Measurements from ENCODE around the gene YKT6.

YKT6 gene

GRCh38 chr7:44232901-44233715 lies 32.3 kb downstream of the YKT6 start:
- no peak for DNase-seq (ENCODE audit: low read depth)

DNA sequence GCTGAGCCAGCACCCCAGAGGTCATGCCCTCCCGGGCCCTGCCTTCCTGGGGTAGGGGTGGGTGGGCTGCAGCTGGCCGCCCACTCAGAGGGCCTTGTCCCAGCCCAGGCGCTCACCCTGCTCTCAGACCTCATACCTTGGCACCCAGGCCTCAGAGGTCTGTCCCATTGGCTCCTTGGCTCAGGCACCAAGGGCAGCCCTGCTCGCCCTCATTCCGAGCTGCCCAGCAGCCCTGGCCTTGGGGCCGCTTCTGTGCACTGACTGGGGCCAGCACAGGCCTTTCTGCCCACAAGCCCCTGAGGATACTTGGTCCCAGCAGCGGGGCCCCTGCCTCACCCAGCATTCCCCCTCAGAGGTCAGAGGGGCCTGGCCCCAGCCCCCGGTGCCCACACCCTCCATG lies 34.3 kb downstream of the YKT6 start:
- no peak for DNase-seq (ENCODE audit: low read depth)

GRCh38 chr7:44235582-44236332 lies 35.0 kb downstream of the YKT6 start:
- no peak for DNase-seq (ENCODE audit: low read depth)

DNA sequence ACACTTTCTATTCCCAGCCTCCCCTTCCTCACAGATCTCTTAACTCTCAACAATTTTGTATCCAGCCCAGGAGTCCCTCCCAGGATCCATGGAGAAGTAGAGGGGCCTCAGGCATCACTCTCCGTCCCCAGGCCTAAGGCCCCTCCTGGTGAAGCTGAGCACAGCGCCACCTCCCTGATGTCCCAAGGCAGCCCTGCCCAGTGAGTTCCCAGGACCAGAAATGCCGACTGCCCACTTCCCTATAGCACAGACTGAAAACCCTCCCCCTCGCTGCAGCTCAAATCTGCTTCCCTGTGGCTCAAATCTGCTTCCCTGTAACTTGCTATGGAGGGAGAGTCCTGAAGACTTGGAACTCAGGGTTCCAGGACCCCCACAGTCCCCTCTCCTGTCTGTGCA lies 35.6 kb downstream of the YKT6 start:
- no peak for DNase-seq (ENCODE audit: low read depth)

GRCh38 chr7:44237696-44238095 lies 36.9 kb downstream of the YKT6 start:
- DNase-seq (ENCODE audit: low read depth): no peak

DNA sequence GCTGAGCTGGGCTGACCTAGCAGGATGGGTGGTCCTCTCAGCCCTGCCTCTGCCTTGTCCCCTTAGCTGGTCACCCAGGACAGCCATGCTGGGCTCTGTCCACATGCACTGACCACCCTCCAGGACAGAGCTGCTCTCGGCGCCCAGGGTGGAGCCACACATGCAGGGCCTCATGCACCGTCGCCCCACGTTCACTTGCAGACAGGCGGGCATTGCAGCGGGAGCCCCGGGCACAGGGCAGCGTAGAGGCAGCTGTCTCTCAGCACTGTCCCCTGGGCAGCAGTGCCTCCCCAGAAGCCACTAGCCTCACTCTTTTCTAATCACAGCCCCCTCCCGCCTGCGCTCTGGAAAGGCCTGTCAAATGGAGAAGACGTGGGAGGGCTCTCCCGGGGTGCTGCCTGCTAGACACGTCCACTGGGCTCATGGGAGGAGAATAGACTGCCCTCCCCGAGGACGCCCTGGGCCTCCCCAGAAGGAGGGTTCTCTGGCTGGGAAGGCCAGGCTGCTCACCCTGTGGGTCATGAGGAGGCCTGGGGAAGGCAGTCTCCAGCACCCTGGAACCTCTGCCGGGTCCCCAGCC lies 37.4 kb downstream of the YKT6 start:
- no peak for DNase-seq (ENCODE audit: low read depth)

GRCh38 chr7:44239361-44239760 lies 38.6 kb downstream of the YKT6 start:
- no peak for DNase-seq (ENCODE audit: low read depth)

DNA sequence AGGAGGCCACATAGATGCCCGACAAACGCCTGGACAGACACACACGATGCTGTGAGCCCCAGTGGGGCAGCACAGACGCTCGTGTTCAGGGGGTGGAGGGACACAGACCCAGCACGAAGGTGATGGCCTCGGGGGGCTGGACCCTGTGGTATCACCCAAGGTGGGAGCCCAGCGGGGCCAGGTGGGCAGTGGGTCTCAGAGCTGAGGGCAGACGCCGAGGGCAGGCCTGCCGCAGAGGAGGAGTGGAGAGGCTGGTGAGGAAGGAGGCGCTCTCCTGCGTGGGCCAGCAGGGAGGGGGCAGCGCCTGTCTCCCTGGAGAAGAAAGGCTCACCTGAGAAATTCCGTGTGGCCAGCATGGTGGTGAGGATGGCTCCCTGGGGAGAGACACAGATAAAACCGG lies 39.6 kb downstream of the YKT6 start:
- no peak for DNase-seq (ENCODE audit: low read depth)

- DNase-seq (ENCODE audit: low read depth): peak; percentile 25
These were observed 40.3 kb downstream of the YKT6 start for GRCh38 chr7:44240983-44241510.

DNA sequence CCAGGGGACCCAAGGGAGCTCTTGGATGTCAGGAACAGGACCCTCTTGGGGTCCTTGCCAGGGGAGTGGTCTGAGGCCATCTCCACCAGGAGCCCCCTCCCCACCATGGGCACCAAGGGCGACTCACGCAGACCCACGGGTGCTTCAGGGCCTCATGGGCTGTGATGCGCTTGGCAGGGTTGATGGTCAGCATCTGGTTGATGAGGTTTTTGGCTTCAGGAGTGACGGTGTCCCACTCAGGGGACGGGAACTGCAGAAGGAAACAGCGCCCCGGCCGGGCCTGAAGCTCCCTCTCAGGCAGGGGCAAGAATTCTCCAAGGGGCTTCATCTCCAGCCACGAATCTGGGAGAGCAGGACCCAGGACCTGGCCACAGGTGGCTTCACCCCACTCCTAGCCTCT lies 41.3 kb downstream of the YKT6 start:
- no peak for DNase-seq (ENCODE audit: low read depth)

GRCh38 chr7:44244282-44244681 lies 43.5 kb downstream of the YKT6 start:
- DNase-seq (ENCODE audit: low read depth): no peak

DNA sequence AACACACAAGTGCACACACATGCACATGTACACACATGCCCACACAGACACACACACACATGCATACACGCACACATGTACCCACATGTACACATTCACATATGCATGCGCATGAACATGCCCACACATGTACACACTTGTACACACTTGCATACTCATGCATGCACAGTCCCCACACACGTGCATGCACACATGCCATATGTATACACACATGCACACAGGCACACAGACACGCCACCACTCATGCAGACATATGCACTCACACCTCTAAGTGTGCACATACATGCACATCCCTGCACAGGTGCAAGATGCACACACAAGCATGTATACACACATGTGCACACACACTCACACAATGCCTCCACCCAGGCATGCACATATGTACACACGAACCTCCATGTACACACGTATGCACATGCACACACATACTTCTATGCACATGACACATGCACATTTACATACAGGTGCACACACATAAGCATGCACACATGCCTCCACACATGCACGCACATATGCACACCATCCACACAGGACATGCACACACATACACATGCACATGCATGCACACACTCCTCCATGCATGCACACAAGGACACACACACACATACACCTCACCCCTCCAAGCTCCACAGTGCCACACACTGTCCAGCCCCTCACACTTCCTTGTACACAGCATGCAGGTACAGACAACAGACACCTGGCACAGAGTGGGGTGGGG lies 45.8 kb downstream of the YKT6 start:
- no peak for DNase-seq (ENCODE audit: low read depth)

DNA sequence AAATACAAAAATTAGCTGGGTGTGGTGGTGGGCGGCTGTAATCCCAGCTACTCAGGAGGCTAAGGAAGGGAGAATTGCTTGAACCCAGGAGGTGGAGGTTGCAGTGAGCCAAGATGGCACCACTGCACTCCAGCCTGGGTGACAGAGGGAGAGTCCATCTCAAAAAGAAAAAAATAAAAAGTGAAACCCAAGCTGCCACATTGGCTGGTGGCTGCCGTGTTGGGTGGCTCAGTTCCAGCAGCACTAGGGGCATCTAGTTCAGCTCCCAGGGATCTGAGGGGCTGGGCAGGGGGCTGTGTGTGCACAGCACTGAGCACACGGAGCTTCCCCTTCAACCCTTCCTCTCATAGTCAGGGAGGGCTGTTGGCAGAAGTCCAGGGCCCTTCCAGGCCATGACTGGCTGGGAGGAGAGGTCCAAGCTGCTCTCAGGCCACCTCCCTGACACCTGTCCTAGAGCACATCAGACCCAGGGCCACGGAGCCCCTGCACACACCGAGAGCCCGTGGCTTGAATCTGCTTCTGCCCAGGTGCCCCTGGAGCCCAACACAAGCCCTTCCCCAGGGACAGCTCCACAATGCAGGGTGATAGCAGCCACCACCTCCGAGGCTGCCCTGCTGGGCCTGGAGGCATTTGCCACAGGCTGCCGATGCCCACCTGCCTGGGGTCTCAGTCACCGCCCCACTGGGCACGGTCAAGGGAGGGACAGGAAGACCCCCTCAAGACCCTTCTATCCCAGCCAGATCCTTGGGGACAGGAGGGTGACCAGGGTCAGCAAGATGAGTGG lies 47.3 kb downstream of the YKT6 start:
- DNase-seq (ENCODE audit: low read depth): no peak

- DNase-seq (ENCODE audit: low read depth): no peak
These were observed 49.0 kb downstream of the YKT6 start for GRCh38 chr7:44249639-44250234.

GRCh38 chr7:44251269-44251668 lies 50.5 kb downstream of the YKT6 start:
- no peak for DNase-seq (ENCODE audit: low read depth)

DNA sequence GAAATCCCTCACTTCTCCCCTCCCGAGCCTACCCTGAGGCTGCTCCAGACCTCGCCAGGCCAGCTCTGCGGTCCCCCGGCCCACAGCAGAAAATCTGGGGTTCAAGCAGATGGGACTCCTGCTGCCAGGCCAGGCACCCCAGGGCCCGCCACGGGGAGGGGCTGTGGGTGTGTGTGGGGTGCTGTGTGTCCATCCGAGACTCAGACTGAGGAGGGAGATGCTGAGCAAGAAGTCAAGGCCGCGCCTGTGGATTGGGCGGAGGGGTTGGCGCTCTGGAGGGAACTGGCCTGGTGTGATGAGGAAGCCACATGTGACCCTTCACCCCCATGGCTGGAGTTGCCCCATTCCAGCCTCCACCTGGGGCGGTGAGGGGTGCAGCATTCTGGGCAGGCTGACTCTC lies 51.1 kb downstream of the YKT6 start:
- DNase-seq (ENCODE audit: low read depth): no peak

DNA sequence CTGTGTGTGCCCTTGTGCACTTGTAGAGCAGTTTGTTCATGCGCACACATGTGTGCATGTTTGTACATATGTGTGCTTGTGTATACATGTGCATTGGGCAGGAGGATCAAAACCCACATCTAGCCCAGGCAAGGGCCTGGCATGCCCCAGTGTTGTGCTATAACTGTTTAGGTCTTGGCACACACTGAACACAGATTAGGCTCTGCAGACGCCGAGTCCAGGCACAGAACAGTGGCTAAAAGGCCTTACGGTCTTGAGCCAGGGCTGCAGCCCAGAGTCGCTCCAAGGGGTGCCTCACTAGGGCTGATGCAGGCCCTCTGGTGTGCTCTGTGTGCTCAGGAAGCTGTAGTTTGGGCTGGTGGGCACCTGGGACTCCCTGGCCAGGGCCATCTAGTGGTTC lies 55.7 kb downstream of the YKT6 start:
- no peak for DNase-seq (ENCODE audit: low read depth)

DNA sequence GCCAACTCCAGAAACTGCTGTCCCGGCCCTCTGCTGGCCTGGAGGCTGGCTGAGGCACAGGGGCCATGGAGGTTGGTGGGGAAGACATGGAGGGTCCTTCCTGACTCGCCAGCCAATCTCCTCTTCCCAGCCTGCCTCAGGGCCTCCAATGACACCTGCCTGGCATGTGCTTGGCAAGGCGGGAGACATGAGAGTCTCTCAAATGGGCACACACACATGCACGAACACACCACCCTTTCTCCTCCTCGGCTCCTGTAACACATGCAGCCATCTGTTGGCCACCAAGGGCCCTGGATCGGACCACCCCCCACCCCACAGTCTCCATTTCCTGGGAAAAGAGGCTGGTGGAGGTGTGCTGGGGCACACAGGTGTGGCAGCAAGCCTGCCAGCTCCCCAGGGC lies 56.4 kb downstream of the YKT6 start:
- no peak for DNase-seq (ENCODE audit: low read depth)

GRCh38 chr7:44257618-44258422 lies 57.0 kb downstream of the YKT6 start:
- DNase-seq (ENCODE audit: low read depth): peak; percentile 79

- DNase-seq (ENCODE audit: low read depth): no peak
These were observed 57.6 kb downstream of the YKT6 start for GRCh38 chr7:44258423-44258760.
